ENCODE results near the gene PBX2.
"Not testable (repeated sequence)": the region's sequence is repeated elsewhere in the genome, so short reads cannot be mapped to it uniquely, and the experiment has no call there.

PBX2 gene

GRCh38 chr6:32149092-32149755 is 40.8 kb downstream of the PBX2 start:
- no peak for DNase-seq (ENCODE audit: low spot score)

GRCh38 chr6:32148289-32149091 is 41.5 kb downstream of the PBX2 start:
- DNase-seq (ENCODE audit: low spot score): peak; percentile 41

GRCh38 chr6:32147401-32148132 is 42.4 kb downstream of the PBX2 start:
- DNase-seq (ENCODE audit: low spot score): no peak

- DNase-seq (ENCODE audit: low spot score): no peak
Observed at GRCh38 chr6:32146687-32147086, 43.3 kb downstream of the PBX2 start.

GRCh38 chr6:32146287-32146686 is 43.7 kb downstream of the PBX2 start:
- no peak for DNase-seq (ENCODE audit: low spot score)

- not testable (repeated sequence) for DNase-seq (ENCODE audit: low spot score)
Observed at GRCh38 chr6:32144238-32144637, 45.8 kb downstream of the PBX2 start.

- DNase-seq (ENCODE audit: low spot score): no peak
Observed at GRCh38 chr6:32140420-32141046, 49.5 kb downstream of the PBX2 start.

- DNase-seq (ENCODE audit: low spot score): no peak
Observed at GRCh38 chr6:32139590-32139989, 50.4 kb downstream of the PBX2 start.

- DNase-seq (ENCODE audit: low spot score): no peak
Observed at GRCh38 chr6:32137454-32137853, 52.5 kb downstream of the PBX2 start.
